NT2/D1 (cell line): ENCODE measurements around the gene EPOP.

Experiments
- SUZ12 ChIP-seq: IDR thresholded peaks from 2 replicates; pipeline ENCODE4 v1.6.1; 2011; ENCODE audit not compliant: insufficient read length, insufficient read depth; ENCODE audit errors: extremely low read depth
- YY1 ChIP-seq: IDR thresholded peaks from 2 replicates; pipeline ENCODE4 v1.6.1; 2011; ENCODE audit not compliant: insufficient read length, insufficient read depth
- ZNF274 ChIP-seq: IDR thresholded peaks from 2 replicates; pipeline ENCODE4 v1.6.1; 2011; ENCODE audit warnings: mild to moderate bottlenecking, low read depth, low read length

DNA sequence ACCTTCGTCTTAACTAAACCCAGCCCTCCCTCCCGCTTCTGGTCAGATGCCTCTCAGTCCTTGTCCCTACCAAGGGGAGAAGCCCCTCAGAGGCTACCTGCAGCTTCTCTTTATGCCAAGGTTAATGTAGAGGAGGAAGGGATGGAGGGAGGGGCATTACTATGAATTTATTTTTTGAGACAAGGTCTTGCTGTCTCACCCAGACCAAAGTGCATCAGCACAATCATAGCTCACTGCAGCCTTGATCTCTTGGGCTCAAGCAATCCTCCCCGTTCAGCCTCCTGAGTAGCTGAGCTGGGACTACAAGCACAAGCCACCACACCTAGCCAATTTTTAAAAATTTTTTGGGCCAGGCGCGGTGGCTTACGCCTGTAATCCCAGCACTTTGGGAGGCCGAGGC, 15.3 kb downstream of the EPOP start:
- TF ChIP-seq ZNF274 (no peak), YY1 (no peak), SUZ12 (no peak)
